Tibial artery (tissue), 4 donors: ENCODE measurements around the gene CEP164.
"Not testable (repeated sequence)": the region's sequence is repeated elsewhere in the genome, so short reads cannot be mapped to it uniquely, and the experiment has no call there.

Experiments used
- DNase-seq, 2 donors: peaks; one replicate each; pipeline ENCODE4 v3.0.0-alpha.2; 2019
- H3K27ac ChIP-seq, 2 donors: fragments of 200-600 bp; sonication (generic) in 1 of 2; 1 replicate in 1 of 2; 2 replicates in 1 of 2; pipeline ENCODE4 v1.5.1; 2018 to 2019; ENCODE audit warnings: mild to moderate bottlenecking in 1 of 2
- H3K27me3 ChIP-seq, 2 donors: fragments of 200-600 bp; sonication (generic) in 1 of 2; one replicate each; pipeline versions ENCODE4 v1.5.1 to v1.6.0; 2016 to 2019
- H3K36me3 ChIP-seq, 3 donors: fragments of 200-600 bp; sonication (generic) in 2 of 3; one replicate each; pipeline ENCODE4 v1.5.1; 2016 to 2019; ENCODE audit warnings: mild to moderate bottlenecking in 2 of 3
- H3K4me1 ChIP-seq, 4 donors: fragments of 200-600 bp; sonication (generic) in 2 of 4; 1 replicate in 3 of 4; 2 replicates in 1 of 4; pipeline ENCODE4 v1.5.1; 2016 to 2019
- H3K4me3 ChIP-seq, 2 donors: fragments of 200-600 bp; sonication (generic) in 1 of 2; 1 replicate in 1 of 2; 2 replicates in 1 of 2; pipeline ENCODE4 v1.5.1; 2018 to 2019; ENCODE audit warnings: mild to moderate bottlenecking in 2 of 2
- H3K9me3 ChIP-seq, 3 donors: fragments of 200-600 bp; sonication (generic) in 1 of 3; one replicate each; pipeline ENCODE4 v1.5.1; 2016 to 2019
- intact Hi-C: fragments of 100-400 bp; cut with DNase I; formaldehyde crosslinking; loops from one replicate; pipeline ENCODE4 v1.15.0; 2023; ENCODE audit warnings: low total_unique reads
- TF ChIP-seq, protein P1 (sequence below), 2 experiments: fragments of 200-600 bp in 1 of 2; fragments of 450-650 bp in 1 of 2; IDR thresholded peaks; one replicate each; pipeline ENCODE4 v1.5.1; 2017 to 2019; ENCODE audit warnings: antibody characterized with exemption in 2 of 2, mild to moderate bottlenecking in 1 of 2, moderate library complexity in 1 of 2

Gene CEP164

DNA sequence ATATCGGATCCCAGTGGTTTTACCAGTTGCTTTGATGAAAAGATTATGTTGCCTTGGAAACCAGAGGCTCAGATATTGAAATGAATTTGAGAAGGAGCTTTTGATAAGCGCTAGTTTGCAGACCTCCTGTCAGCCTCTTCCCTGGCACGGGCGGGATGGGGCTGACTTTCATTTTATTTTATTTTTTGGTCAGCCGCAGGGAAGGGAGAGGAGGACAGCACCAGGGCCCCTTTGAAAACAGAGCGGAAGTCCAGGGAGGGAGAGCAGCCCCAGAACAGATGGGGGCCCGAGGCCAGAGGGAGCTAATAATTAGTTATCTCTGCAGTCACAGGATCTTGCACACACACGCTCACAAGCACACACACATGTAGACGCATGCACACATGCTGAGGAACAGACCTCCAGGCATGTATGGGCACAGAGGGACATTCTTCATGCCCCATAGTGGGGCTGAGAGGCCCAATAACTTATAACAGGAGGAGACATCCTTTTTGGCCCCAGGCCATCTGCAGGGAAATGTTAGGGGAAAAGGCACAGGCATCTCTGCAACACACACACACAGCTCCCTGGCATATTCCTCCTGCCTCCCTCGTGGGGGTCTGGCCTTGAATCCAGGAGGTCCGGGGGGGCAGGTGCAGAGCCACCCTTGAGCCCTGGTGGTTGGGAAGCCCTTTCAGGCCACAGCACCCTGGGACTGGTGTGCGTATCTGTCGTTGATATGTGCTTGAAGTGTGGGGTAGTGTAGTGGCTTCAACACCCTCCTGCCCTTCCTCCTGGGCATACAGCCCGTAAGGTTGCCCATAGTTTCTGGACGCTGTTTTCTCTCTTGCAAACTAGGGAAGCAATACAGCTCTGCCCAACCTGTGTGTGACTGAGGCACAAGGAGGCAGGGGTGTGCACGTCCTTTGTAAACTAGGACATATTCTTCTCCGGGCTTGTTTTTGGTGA lies 117.3 kb downstream of the CEP164 start:
- TF ChIP-seq, protein P1, sequence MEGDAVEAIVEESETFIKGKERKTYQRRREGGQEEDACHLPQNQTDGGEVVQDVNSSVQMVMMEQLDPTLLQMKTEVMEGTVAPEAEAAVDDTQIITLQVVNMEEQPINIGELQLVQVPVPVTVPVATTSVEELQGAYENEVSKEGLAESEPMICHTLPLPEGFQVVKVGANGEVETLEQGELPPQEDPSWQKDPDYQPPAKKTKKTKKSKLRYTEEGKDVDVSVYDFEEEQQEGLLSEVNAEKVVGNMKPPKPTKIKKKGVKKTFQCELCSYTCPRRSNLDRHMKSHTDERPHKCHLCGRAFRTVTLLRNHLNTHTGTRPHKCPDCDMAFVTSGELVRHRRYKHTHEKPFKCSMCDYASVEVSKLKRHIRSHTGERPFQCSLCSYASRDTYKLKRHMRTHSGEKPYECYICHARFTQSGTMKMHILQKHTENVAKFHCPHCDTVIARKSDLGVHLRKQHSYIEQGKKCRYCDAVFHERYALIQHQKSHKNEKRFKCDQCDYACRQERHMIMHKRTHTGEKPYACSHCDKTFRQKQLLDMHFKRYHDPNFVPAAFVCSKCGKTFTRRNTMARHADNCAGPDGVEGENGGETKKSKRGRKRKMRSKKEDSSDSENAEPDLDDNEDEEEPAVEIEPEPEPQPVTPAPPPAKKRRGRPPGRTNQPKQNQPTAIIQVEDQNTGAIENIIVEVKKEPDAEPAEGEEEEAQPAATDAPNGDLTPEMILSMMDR (IDR thresholded peaks at IDR 0.05), result no peak
- Histone ChIP-seq H3K4me1 (peaks cover 0 to 3% (median 0%) of the 10 kb centered on the region in 4 donors), H3K4me3 (no peak overlapping the region), H3K9me3 (no peaks in the 10 kb centered on the region), H3K27me3 (peaks cover 0 to 41% of the 10 kb centered on the region in 2 donors), H3K27ac (no peak overlapping the region), H3K36me3 (no peaks in the 10 kb centered on the region)
- intact Hi-C loops, result no loop called here
- peak in 1 of 2 donors; percentile 32 for DNase-seq

DNA sequence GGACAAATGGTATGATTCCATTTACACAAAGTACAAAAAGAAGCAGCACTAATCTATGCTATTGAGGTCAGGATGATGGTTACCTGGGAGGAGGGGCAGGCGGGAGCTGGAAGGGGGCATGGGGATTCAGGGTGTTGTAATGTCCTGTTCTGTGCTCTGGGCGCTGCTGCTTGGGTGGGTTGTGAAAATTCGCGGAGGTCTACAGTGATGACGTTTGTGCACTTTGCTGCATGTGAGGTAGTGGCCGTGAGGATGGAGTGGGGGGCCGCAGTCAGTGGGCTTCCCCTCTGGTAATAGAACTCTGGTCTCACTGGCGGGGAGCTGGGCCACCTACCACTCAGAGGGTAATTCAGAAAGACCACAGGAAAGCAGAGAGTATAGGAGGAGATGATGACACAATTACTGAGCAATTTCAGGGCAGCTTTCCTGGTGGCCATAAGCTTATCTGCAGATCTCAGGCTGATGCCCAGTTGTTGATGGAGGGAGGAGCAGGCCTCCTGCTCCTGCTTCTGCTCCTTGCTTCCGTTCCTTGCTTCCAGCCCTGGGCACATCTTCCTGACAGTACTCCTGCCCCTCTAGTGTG lies 121.5 kb downstream of the CEP164 start:
- Histone ChIP-seq H3K36me3 (no peaks in the 10 kb centered on the region), H3K27ac (no peak overlapping the region), H3K9me3 (peaks cover 0 to 7% (median 3%) of the 10 kb centered on the region in 3 donors), H3K4me1 (no peaks in the 10 kb centered on the region), H3K4me3 (no peak overlapping the region), H3K27me3 (peaks cover 0 to 20% of the 10 kb centered on the region in 2 donors)
- intact Hi-C loops, result no loop called here
- DNase-seq, result peak in 1 of 2 donors; percentile 31
- TF ChIP-seq, protein P1 (IDR thresholded peaks at IDR 0.05), result no peak

DNA sequence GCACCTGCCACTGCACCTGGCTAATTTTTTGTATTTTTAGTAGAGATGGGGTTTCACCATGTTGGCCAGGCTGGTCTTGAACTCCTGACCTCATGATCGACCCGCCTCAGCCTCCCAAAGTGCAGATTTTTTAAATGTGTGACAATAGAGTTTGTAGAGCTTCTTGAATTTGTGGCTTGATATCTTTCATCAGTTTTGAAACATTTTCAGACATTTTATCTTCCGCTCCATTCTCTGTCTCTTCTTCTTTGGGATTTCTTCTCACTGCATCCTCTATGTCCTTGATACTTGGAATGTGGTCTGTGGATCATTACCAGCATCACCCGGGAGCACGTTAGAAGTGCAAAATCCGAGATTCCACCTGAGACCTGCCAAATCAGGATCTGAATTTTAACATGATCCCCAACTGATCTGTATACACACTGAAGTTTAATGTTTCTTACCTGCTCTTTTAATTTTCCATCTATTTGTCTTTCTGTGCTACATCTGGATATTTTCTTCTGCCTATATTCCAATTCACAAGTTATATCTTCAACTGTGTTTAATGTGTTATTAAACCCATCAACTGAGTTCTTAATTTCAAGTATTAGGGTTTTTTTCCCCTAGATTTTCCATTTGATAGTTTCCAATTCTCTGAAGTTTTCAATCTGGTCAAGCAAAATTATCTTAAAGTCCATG lies 126.4 kb downstream of the CEP164 start:
- H3K4me1 ChIP-seq, result no peaks in the 10 kb centered on the region
- peaks cover 0 to 10% (median 3%) of the 10 kb centered on the region in 3 donors for H3K9me3 ChIP-seq
- DNase-seq, result no peak
- intact Hi-C loops, result no loop called here
- peaks cover 0 to 9% of the 10 kb centered on the region in 2 donors for H3K27me3 ChIP-seq
- H3K27ac ChIP-seq, result no peak overlapping the region
- TF ChIP-seq, protein P1 (IDR thresholded peaks at IDR 0.05), result no peak
- no peaks in the 10 kb centered on the region for H3K36me3 ChIP-seq
- no peak overlapping the region for H3K4me3 ChIP-seq

DNA sequence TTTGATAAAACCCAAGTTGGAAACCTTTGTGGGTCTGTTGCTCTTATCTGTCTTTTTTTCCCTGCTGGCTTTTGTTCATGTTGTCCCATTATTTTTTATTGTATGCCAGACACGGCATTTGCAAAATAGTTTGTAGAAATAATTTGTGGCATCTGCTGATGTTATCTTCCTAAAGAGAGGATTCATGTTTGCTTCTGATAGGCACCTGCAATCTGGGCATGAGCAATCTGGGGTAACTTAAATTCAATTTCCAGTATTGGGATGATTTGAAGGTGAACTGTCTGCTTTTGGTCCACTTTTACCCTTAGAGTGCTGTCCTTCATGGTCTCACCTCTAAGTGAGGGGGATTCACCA lies 126.9 kb downstream of the CEP164 start:
- no peaks in the 10 kb centered on the region for H3K4me1 ChIP-seq
- H3K4me3 ChIP-seq, result no peak overlapping the region
- no peak overlapping the region for H3K27ac ChIP-seq
- TF ChIP-seq, protein P1 (IDR thresholded peaks at IDR 0.05), result no peak
- intact Hi-C loops, result no loop called here
- H3K36me3 ChIP-seq, result no peaks in the 10 kb centered on the region
- no peak for DNase-seq
- peaks cover 0 to 14% of the 10 kb centered on the region in 2 donors for H3K27me3 ChIP-seq
- peaks cover 0 to 10% (median 3%) of the 10 kb centered on the region in 3 donors for H3K9me3 ChIP-seq

DNA sequence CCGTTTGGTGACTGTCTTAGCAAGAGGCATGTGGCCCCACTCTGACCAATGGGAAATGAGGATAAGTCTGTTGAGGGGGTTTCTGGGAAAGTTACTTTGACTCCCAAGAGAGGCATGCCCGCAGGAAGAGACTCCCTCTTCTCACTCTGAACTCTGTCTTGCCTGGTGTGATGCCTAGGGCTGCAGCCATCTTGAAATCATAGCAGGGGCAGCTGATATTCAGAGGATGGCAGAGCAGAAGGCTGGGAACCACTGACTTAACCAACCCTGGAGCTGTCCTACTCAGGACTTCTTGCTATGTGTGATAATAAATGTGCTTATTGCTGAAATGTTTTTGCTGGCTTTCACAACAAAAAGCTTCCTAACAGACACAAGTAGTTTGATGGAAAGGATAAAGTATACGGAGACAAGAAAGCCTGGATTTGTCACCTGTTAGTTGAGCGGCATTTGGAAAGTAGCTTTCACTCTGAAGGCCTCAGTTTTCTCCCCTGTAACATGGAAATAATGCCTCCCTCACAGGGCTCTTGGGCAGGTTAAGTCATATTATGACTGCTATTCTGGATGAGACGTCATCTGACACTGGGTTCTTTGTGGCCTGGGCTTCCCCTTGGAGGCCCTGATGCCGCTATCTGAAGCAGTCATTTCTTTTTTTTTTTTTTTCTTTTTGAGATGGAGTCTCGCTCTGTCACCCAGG lies 128.5 kb downstream of the CEP164 start:
- TF ChIP-seq, protein P1 (IDR thresholded peaks at IDR 0.05), result no peak
- peaks cover 0 to 10% (median 3%) of the 10 kb centered on the region in 3 donors for H3K9me3 ChIP-seq
- intact Hi-C loops, result no loop called here
- H3K4me1 ChIP-seq, result no peaks in the 10 kb centered on the region
- H3K36me3 ChIP-seq, result no peaks in the 10 kb centered on the region
- H3K27ac ChIP-seq, result no peak overlapping the region
- DNase-seq, result peak in 1 of 2 donors; percentile 28
- peaks cover 0 to 17% of the 10 kb centered on the region in 2 donors for H3K27me3 ChIP-seq
- no peak overlapping the region for H3K4me3 ChIP-seq

DNA sequence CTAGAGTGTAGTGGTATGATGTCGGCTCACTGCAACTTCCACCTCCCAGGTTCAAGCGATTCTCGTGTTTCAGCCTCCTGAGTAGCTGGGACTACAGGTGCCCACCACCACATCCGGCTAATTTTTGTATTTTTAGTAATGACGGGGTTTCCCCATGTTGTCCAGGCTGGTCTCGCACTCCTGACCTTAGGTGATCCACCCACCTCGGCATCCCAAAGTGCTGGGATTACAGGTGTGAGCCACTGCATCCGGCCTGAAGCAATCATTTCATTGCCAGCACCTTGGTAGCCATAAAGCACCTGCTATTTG lies 129.0 kb downstream of the CEP164 start:
- H3K27ac ChIP-seq, H3K4me3 ChIP-seq, intact Hi-C loops, H3K36me3 ChIP-seq, H3K4me1 ChIP-seq: not testable (repeated sequence)
- peak in 1 of 2 donors; percentile 41 for DNase-seq
- Histone ChIP-seq H3K9me3 (peaks cover 0 to 10% (median 3%) of the 10 kb centered on the region in 3 donors), H3K27me3 (peaks cover 0 to 17% of the 10 kb centered on the region in 2 donors)
